ENCODE measurements around the gene RAB5B.

GRCh38 chr12:56031987-56032386 lies 58.1 kb downstream of the RAB5B start:
- no peak for TF ChIP-seq TAF1 (IDR thresholded peaks at IDR 0.05; ENCODE audit: borderline replicate concordance, low read depth, low read length)
- TF ChIP-seq POLR2A (IDR thresholded peaks at IDR 0.05; ENCODE audit: low read depth, low read length): no peak

All from GM12892 (cell line).